GM12878 (cell line): ENCODE data around the gene SH3GL3.

Source experiments
- EGR1 ChIP-seq, 2 experiments: IDR thresholded peaks; 1 replicate in 1 of 2; 2 replicates in 1 of 2; pipeline ENCODE4 v1.6.1; 2011 to 2012; ENCODE audit warnings: low read depth in 2 of 2, low read length in 2 of 2, borderline replicate concordance in 1 of 2, mild to moderate bottlenecking in 1 of 2, moderate library complexity in 1 of 2
- MYC ChIP-seq: IDR thresholded peaks from 2 replicates; pipeline ENCODE4 v1.6.1; 2011; ENCODE audit warnings: mild to moderate bottlenecking, low read length, moderate library complexity, inconsistent platforms; ENCODE audit not compliant: insufficient read depth, insufficient replicate concordance, insufficient read length, severe bottlenecking
- NFYB ChIP-seq: IDR thresholded peaks from 2 replicates; pipeline ENCODE4 v1.6.1; 2011; ENCODE audit warnings: low read depth, mild to moderate bottlenecking, low read length, improper control_type of control experiment, moderate library complexity; ENCODE audit not compliant: insufficient read depth
- POLR2A ChIP-seq: IDR thresholded peaks from 2 replicates; pipeline ENCODE4 v1.6.1; 2011; ENCODE audit warnings: low read depth, mild to moderate bottlenecking, low read length
- POLR2AphosphoS2 ChIP-seq: IDR thresholded peaks from 2 replicates; pipeline ENCODE4 v1.6.1; 2011; ENCODE audit warnings: low read depth, mild to moderate bottlenecking, low read length, improper control_type of control experiment, moderate library complexity
- POLR2AphosphoS5 ChIP-seq: IDR thresholded peaks from 2 replicates; pipeline ENCODE4 v1.6.1; 2011; ENCODE audit warnings: mild to moderate bottlenecking, low read length, inconsistent platforms
- RB1 ChIP-seq: fragments of 450-650 bp; formaldehyde crosslinking; IDR thresholded peaks from 2 replicates; pipeline ENCODE4 v1.6.1; 2017; ENCODE audit warnings: mild to moderate bottlenecking, borderline replicate concordance
- SMC3 ChIP-seq: IDR thresholded peaks from 2 replicates; pipeline ENCODE4 v1.6.1; 2011; ENCODE audit warnings: low read length, improper control_type of control experiment, borderline replicate concordance
- TF ChIP-seq, protein P1 (sequence below), 3 experiments: IDR thresholded peaks in 2 of 3; conservative IDR thresholded peaks in 1 of 3; 2 replicates each; pipeline ENCODE4 v1.5.1; 2011; ENCODE audit warnings: low read depth in 3 of 3, low read length in 3 of 3, mild to moderate bottlenecking in 3 of 3, control low read depth in 2 of 3, moderate library complexity in 2 of 3, inconsistent platforms in 1 of 3, mixed read lengths in 1 of 3; ENCODE audit not compliant: control insufficient read depth in 2 of 3, insufficient read depth in 1 of 3; ENCODE audit errors: extremely low read depth in 1 of 3
- TF ChIP-seq, protein P2 (sequence below): IDR thresholded peaks from 2 replicates; pipeline ENCODE4 v1.6.1; 2012; ENCODE audit warnings: low read length, inconsistent platforms
- TF ChIP-seq, protein P3 (sequence below): fragments of 450-650 bp; IDR thresholded peaks from 2 replicates; pipeline ENCODE4 v1.6.1; 2016; ENCODE audit warnings: mild to moderate bottlenecking

DNA sequence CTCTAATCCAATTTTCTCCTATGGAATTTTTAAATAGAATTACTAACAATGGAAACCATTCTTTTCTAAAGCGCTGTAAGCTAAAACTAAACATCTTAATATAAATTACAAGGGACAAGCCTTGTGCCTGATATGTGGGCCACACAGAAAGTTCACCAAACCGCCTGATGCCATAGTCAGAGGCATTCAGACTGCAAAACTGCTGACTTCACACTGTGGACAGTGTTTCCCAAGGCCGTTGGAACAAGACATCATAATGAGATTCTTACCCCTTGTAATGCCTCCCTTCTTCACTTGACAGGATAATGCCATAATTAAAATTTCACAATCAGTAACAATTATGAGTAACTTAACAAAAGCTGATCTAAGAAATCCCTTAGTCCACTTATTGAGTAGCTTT, 14.9 kb downstream of the SH3GL3 start:
- TF ChIP-seq, protein P1, sequence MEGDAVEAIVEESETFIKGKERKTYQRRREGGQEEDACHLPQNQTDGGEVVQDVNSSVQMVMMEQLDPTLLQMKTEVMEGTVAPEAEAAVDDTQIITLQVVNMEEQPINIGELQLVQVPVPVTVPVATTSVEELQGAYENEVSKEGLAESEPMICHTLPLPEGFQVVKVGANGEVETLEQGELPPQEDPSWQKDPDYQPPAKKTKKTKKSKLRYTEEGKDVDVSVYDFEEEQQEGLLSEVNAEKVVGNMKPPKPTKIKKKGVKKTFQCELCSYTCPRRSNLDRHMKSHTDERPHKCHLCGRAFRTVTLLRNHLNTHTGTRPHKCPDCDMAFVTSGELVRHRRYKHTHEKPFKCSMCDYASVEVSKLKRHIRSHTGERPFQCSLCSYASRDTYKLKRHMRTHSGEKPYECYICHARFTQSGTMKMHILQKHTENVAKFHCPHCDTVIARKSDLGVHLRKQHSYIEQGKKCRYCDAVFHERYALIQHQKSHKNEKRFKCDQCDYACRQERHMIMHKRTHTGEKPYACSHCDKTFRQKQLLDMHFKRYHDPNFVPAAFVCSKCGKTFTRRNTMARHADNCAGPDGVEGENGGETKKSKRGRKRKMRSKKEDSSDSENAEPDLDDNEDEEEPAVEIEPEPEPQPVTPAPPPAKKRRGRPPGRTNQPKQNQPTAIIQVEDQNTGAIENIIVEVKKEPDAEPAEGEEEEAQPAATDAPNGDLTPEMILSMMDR (IDR thresholded peaks at IDR 0.05 in 2 of 3, conservative IDR thresholded peaks at IDR 0.05 in 1 of 3; ENCODE audit: control insufficient read depth in 2 of 3, extremely low read depth in 1 of 3, insufficient read depth in 1 of 3, low read depth in 3 of 3, low read length in 3 of 3) = no peak
- TF ChIP-seq RB1 = no peak
- TF ChIP-seq, protein P2, sequence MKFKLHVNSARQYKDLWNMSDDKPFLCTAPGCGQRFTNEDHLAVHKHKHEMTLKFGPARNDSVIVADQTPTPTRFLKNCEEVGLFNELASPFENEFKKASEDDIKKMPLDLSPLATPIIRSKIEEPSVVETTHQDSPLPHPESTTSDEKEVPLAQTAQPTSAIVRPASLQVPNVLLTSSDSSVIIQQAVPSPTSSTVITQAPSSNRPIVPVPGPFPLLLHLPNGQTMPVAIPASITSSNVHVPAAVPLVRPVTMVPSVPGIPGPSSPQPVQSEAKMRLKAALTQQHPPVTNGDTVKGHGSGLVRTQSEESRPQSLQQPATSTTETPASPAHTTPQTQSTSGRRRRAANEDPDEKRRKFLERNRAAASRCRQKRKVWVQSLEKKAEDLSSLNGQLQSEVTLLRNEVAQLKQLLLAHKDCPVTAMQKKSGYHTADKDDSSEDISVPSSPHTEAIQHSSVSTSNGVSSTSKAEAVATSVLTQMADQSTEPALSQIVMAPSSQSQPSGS = no peak
- no peak for TF ChIP-seq POLR2AphosphoS2
- TF ChIP-seq, protein P3, sequence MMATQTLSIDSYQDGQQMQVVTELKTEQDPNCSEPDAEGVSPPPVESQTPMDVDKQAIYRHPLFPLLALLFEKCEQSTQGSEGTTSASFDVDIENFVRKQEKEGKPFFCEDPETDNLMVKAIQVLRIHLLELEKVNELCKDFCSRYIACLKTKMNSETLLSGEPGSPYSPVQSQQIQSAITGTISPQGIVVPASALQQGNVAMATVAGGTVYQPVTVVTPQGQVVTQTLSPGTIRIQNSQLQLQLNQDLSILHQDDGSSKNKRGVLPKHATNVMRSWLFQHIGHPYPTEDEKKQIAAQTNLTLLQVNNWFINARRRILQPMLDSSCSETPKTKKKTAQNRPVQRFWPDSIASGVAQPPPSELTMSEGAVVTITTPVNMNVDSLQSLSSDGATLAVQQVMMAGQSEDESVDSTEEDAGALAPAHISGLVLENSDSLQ = no peak
- TF ChIP-seq MYC = no peak
- TF ChIP-seq POLR2A = no peak
- no peak for TF ChIP-seq POLR2AphosphoS5
- TF ChIP-seq SMC3 = no peak
- TF ChIP-seq EGR1 (IDR thresholded peaks at IDR 0.05; ENCODE audit: borderline replicate concordance in 1 of 2, low read depth in 2 of 2, low read length in 2 of 2) = no peak
- no peak for TF ChIP-seq NFYB
